Activated CD8-positive, alpha-beta T cell treated with anti-CD3 and anti-CD28 coated beads for 36 hours (primary cell): Measurements from ENCODE around the gene GNPTG. TPM values are rescaled to one million over a fixed set of nuclear protein-coding genes. Genes with fewer than 3 reads are reported as not detected.

ENCODE experiments used
- ATAC-seq: fragments of 200-7000 bp; cut with Tn5 transposase; one replicate; pipeline ENCODE4 v1.10.0; 2021; ENCODE audit warnings: mild to moderate bottlenecking, moderate library complexity
- CTCF ChIA-PET: fragments of 350-600 bp; sonication (Branson Sonifier 250); formaldehyde crosslinking; loops from one replicate; lab custom pipeline; 2021; ENCODE audit warnings: antibody characterized with exemption; lab: Charles Lee
- POLR2A ChIA-PET: fragments of 350-600 bp; sonication (Branson Sonifier 250); formaldehyde crosslinking; loops from one replicate; lab custom pipeline; 2021; ENCODE audit warnings: antibody characterized with exemption; lab: Charles Lee
- DNase-seq: peaks from one replicate; pipeline ENCODE4 v3.0.0-alpha.2; 2020
- H3K27ac Mint-ChIP-seq: one replicate; pipeline ENCODE4 v1.8.0; 2021; ENCODE audit warnings: mild to moderate bottlenecking, mixed read lengths
- H3K27me3 Mint-ChIP-seq: one replicate; pipeline ENCODE4 v1.8.0; 2021; ENCODE audit warnings: mixed read lengths
- H3K36me3 Mint-ChIP-seq: one replicate; pipeline ENCODE4 v1.8.0; 2021; ENCODE audit warnings: low read depth, mixed read lengths
- H3K4me1 Mint-ChIP-seq: one replicate; pipeline ENCODE4 v1.8.0; 2021; ENCODE audit warnings: low read depth, mixed read lengths
- H3K4me3 Mint-ChIP-seq: one replicate; pipeline ENCODE4 v1.8.0; 2021; ENCODE audit warnings: mild to moderate bottlenecking, moderate library complexity, mixed read lengths
- H3K9me3 Mint-ChIP-seq: one replicate; pipeline ENCODE4 v1.8.0; 2021; ENCODE audit warnings: mixed read lengths
- CTCF ChIP-seq: fragments of 200-600 bp; IDR thresholded peaks from one replicate; pipeline ENCODE4 v1.8.0; 2022; ENCODE audit warnings: antibody characterized with exemption, mild to moderate bottlenecking
- intact Hi-C: fragments of 100-400 bp; cut with micrococcal nuclease; formaldehyde crosslinking; loops from one replicate; pipeline ENCODE4 v1.10.0; 2022
- total RNA-seq, 2 experiments: library from RNA; stranded (reverse); gene quantifications; one replicate each; pipeline ENCODE4 v1.2.3, GENCODE V29; 2021

The GNPTG gene
- total RNA-seq, 2 experiments from 2014 or later = 17.3 to 19.2 TPM

DNA sequence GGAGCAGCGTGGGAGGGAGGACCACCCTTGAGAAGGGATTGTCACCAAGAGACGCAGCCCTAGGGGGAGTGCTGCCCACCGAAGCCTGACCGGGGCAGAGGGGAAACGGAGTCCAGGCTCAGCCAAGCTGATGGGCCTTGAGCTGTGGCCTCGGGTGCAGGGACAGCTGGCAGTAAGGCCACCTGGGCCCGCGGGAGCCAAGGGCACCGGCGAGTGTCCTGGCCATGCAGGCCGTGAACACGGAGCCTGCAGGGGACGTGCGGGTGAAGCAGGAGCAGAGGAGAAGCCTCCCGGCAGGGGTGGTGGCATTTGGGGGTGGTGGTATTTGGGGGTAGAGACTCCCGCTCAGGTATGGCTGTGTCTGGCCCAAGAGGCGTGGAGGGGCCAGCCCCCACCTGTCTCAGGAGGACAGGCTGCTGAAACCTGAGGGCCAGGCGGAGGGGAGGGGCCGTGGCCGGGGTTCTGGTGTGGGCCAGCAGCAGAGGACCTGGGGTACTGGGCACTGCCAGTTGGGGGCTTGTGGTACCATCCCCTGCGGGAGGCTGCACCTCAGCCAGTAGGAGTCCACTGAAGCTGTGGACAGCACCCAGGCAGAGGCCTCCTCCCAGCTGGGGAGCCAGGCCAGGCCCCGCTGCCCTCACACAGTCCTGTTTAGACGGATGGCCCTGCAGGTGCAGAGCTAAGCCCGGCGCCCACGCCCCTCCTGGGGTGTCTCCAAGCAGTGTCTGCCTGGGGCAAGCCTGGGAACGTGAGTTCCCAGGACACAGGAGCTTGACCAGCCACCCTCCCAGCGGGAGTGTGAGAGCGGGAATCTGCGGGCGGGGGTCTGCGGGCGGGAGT is 4.5 kb downstream of the GNPTG start:
- Mint-ChIP-seq H3K27me3 (no peaks in the 10 kb centered on the region), H3K27ac (no peak overlapping the region), H3K4me1 (peaks cover 26% of the 10 kb centered on the region), H3K36me3 (peaks cover 11% of the 10 kb centered on the region), H3K9me3 (no peaks in the 10 kb centered on the region), H3K4me3 (no peak overlapping the region)
- POLR2A ChIA-PET = interaction anchor here (1.0 kb wide), 1 partner anchor 22 kb away, joined by 4 read pairs; no protein-coding TSS in a partner anchor
- intact Hi-C loops = no loop called here
- no peak for DNase-seq
- TF ChIP-seq CTCF = no peak
- ATAC-seq = no peak
- CTCF ChIA-PET = no interaction called here

GRCh38 chr16:1357906-1358566 is 6.3 kb downstream of the GNPTG start:
- no peaks in the 10 kb centered on the region for H3K9me3 Mint-ChIP-seq
- no peaks in the 10 kb centered on the region for H3K27me3 Mint-ChIP-seq
- ChIA-PET CTCF (no interaction called here), POLR2A (no interaction called here)
- peaks cover 6% of the 10 kb centered on the region for H3K36me3 Mint-ChIP-seq
- intact Hi-C loops = no loop called here
- peaks cover 23% of the 10 kb centered on the region for H3K4me1 Mint-ChIP-seq
- no peak for TF ChIP-seq CTCF
- no peak overlapping the region for H3K27ac Mint-ChIP-seq
- DNase-seq (no peak), ATAC-seq (peak; percentile 42)
- no peak overlapping the region for H3K4me3 Mint-ChIP-seq

GRCh38 chr16:1361685-1362360 is 10.1 kb downstream of the GNPTG start:
- ChIA-PET CTCF (interaction anchor here (4.2 kb wide), 1 partner anchor 17 kb away, joined by 36 read pairs; no protein-coding TSS in a partner anchor), POLR2A (interaction anchor here (1.4 kb wide), 1 partner anchor 17 kb away, joined by 7 read pairs; no protein-coding TSS in a partner anchor)
- ATAC-seq = no peak
- H3K27me3 Mint-ChIP-seq = no peaks in the 10 kb centered on the region
- H3K9me3 Mint-ChIP-seq = no peaks in the 10 kb centered on the region
- peaks cover 9% of the 10 kb centered on the region for H3K4me1 Mint-ChIP-seq
- no peak overlapping the region for H3K4me3 Mint-ChIP-seq
- H3K36me3 Mint-ChIP-seq = peaks cover 15% of the 10 kb centered on the region
- no peak overlapping the region for H3K27ac Mint-ChIP-seq
- no peak for TF ChIP-seq CTCF
- intact Hi-C loops = no loop called here
- DNase-seq = no peak

DNA sequence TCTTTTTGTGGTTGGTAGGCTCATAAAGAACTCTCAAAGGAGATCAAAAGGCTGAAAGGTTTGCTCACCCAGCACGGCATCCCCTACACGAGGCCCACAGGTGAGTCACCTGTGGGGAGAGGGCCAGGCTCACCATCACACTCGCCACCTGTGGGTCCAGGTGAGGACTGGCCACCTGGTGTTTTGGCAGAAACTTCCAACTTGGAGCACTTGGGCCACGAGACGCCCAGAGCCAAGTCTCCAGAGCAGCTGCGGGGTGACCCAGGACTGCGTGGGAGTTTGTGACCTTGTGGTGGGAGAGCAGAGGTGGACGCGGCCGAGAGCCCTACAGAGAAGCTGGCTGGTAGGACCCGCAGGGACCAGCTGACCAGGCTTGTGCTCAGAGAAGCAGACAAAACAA is 11.1 kb downstream of the GNPTG start:
- H3K27ac Mint-ChIP-seq = no peak overlapping the region
- no peaks in the 10 kb centered on the region for H3K9me3 Mint-ChIP-seq
- intact Hi-C loops = no loop called here

More for the DNA sequence above, 11.1 kb downstream of the GNPTG start:
- ChIA-PET POLR2A (interaction anchor here (1.4 to 1.6 kb wide), 3 partner anchors 16 to 33 kb away, joined by 3 to 7 read pairs (median 3); no protein-coding TSS in a partner anchor), CTCF (interaction anchor here (0.9 to 4.2 kb wide), 22 partner anchors 8 to 343 kb away, joined by 3 to 36 read pairs (median 5); partner anchors contain the start of genes CRAMP1, GNPTG, IFT140 and MAPK8IP3)
- Mint-ChIP-seq H3K27me3 (no peaks in the 10 kb centered on the region), H3K4me3 (no peak overlapping the region), H3K36me3 (peaks cover 15% of the 10 kb centered on the region), H3K4me1 (peaks cover 9% of the 10 kb centered on the region)
- DNase-seq (no peak), ATAC-seq (no peak)
- no peak for TF ChIP-seq CTCF
